Osteoblast (primary cell): ENCODE data around the gene STK32C. TPM values are rescaled to one million over a fixed set of nuclear protein-coding genes. Genes with fewer than 3 reads are reported as not detected.

Experiments
- DNase-seq: peaks from one replicate; pipeline ENCODE4 v3.0.0; 2011; ENCODE audit warnings: low spot score, mixed read lengths; ENCODE audit not compliant: insufficient read length; ENCODE audit errors: missing footprints
- H2AFZ ChIP-seq: 2 replicates; pipeline ENCODE4 v1.6.0; 2011; ENCODE audit warnings: mild to moderate bottlenecking, low read length
- H3K27ac ChIP-seq: 2 replicates; pipeline ENCODE4 v1.5.1; 2011; ENCODE audit warnings: mild to moderate bottlenecking, low read depth, low read length, moderate library complexity
- H3K27me3 ChIP-seq: 2 replicates; pipeline ENCODE4 v1.6.0; 2012; ENCODE audit warnings: mild to moderate bottlenecking, control low read depth, inconsistent platforms, low read length, moderate library complexity; ENCODE audit not compliant: insufficient read depth
- H3K36me3 ChIP-seq: 2 replicates; pipeline ENCODE4 v1.5.1; 2011; ENCODE audit warnings: mild to moderate bottlenecking, low read length, control low read depth, moderate library complexity; ENCODE audit not compliant: insufficient read depth
- H3K4me1 ChIP-seq: 2 replicates; pipeline ENCODE4 v1.5.1; 2011; ENCODE audit warnings: mild to moderate bottlenecking, low read length, control low read depth, moderate library complexity; ENCODE audit not compliant: insufficient read depth
- H3K4me2 ChIP-seq: 2 replicates; pipeline ENCODE4 v1.6.0; 2011; ENCODE audit warnings: mild to moderate bottlenecking, low read length; ENCODE audit not compliant: insufficient read depth
- H3K4me3 ChIP-seq: fragments of 200-600 bp; sonication (generic); 3 replicates; pipeline ENCODE4 v1.5.1; 2012; ENCODE audit warnings: mild to moderate bottlenecking, low read length, inconsistent platforms; ENCODE audit not compliant: insufficient read depth
- H3K79me2 ChIP-seq: 2 replicates; pipeline ENCODE4 v1.6.0; 2012; ENCODE audit warnings: mild to moderate bottlenecking, low read length, control low read depth, inconsistent platforms; ENCODE audit not compliant: insufficient read depth
- H3K9me3 ChIP-seq: 2 replicates; pipeline ENCODE4 v1.5.1; 2011; ENCODE audit warnings: low read depth, low read length, control low read depth
- H4K20me1 ChIP-seq: 2 replicates; pipeline ENCODE4 v1.6.0; 2012; ENCODE audit warnings: mild to moderate bottlenecking, low read length, control low read depth; ENCODE audit not compliant: insufficient read depth
- total RNA-seq: library from RNA; depleted of rRNA; stranded (reverse); fragments of >200 nt; gene quantifications from 2 replicates; pipeline ENCODE4 v1.2.3, GENCODE V29; 2012
- TF ChIP-seq, protein P1 (sequence below): IDR thresholded peaks from 2 replicates; pipeline ENCODE4 v1.5.1; 2011; ENCODE audit warnings: mild to moderate bottlenecking, low read depth, low read length, moderate library complexity; ENCODE audit errors: extremely low read depth

The STK32C gene
- total RNA-seq, 1 donor = 14.5 TPM

DNA sequence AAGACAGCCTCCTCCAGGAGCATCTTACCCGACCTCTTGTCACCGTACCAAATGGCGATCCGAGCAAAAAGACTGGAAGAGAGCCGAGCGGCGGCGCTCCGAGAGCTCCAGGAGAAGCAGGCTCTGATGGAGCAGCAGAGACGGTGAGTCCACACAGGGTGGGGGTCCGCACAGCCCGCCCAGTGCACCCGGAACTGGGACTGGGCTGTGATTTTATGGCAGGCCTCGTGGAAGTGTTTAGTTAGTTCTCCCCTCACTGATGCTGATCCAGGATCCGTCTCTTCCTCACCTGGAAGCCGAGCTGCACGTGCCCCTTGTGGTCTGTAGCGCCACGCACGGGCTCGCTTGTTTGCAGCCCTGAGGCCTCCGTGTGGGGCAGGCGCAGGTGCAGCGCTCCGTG, 43.9 kb upstream of the STK32C start:
- Histone ChIP-seq H3K36me3 (no peaks in the 10 kb centered on the region), H2AFZ (no peak overlapping the region), H4K20me1 (peaks cover 10% of the 10 kb centered on the region), H3K9me3 (no peaks in the 10 kb centered on the region), H3K27me3 (no peaks in the 10 kb centered on the region), H3K4me1 (no peaks in the 10 kb centered on the region), H3K27ac (no peak overlapping the region), H3K4me2 (no peak overlapping the region), H3K4me3 (no peak overlapping the region), H3K79me2 (no peaks in the 10 kb centered on the region)
- DNase-seq = peak; percentile 21
- TF ChIP-seq, protein P1, sequence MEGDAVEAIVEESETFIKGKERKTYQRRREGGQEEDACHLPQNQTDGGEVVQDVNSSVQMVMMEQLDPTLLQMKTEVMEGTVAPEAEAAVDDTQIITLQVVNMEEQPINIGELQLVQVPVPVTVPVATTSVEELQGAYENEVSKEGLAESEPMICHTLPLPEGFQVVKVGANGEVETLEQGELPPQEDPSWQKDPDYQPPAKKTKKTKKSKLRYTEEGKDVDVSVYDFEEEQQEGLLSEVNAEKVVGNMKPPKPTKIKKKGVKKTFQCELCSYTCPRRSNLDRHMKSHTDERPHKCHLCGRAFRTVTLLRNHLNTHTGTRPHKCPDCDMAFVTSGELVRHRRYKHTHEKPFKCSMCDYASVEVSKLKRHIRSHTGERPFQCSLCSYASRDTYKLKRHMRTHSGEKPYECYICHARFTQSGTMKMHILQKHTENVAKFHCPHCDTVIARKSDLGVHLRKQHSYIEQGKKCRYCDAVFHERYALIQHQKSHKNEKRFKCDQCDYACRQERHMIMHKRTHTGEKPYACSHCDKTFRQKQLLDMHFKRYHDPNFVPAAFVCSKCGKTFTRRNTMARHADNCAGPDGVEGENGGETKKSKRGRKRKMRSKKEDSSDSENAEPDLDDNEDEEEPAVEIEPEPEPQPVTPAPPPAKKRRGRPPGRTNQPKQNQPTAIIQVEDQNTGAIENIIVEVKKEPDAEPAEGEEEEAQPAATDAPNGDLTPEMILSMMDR = no peak

DNA sequence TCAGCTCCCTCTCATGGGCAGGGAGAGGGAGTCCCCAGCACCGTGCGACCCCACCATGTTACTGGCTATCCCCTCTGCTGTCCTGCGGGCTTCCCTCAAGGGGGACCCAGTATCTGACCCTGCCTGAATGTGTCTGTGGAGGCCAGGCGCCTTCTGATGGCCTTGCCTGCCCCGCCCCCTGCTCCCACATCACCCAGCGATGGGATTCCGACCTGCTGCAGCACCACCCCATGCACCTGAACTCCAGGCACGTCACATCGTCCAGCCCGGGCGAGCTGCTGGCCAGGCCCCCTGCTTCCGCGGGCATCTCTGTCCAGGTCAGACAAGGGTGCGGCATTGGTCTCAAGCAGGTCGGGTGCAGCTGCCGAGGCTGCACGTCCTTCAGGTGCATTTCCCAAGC, 43.2 kb upstream of the STK32C start:
- peaks cover 10% of the 10 kb centered on the region for H4K20me1 ChIP-seq
- H3K27me3 ChIP-seq = no peaks in the 10 kb centered on the region
- no peaks in the 10 kb centered on the region for H3K36me3 ChIP-seq
- H3K79me2 ChIP-seq = no peaks in the 10 kb centered on the region
- TF ChIP-seq, protein P1 = no peak
- H3K4me2 ChIP-seq = no peak overlapping the region
- DNase-seq = peak; percentile 58
- H3K9me3 ChIP-seq = no peaks in the 10 kb centered on the region
- no peak overlapping the region for H3K4me3 ChIP-seq
- H3K4me1 ChIP-seq = no peaks in the 10 kb centered on the region
- H3K27ac ChIP-seq = no peak overlapping the region
- no peak overlapping the region for H2AFZ ChIP-seq

DNA sequence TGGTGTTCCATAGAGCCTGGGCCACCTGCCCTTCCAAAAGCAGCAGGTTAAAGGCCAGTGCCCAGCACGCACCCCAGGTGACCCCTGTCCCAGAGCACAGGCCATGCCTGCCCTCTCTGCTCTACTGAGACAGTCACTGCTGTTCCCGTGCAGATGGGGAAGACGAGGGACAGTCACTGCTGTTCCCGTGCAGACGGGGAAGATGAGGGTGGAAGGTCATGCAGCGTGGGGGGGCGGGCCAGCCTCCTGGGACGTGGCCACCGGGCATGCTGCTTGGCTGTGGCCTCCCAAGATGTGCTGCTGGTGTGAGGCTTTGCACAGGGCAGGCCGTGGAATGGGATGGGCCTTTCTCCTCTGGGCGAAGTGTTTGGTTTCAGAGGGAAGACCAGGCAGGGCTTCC, 42.6 kb upstream of the STK32C start:
- no peak overlapping the region for H3K27ac ChIP-seq
- DNase-seq = peak; percentile 76
- no peak overlapping the region for H3K4me3 ChIP-seq
- TF ChIP-seq, protein P1 = no peak
- H3K36me3 ChIP-seq = peaks cover 4% of the 10 kb centered on the region
- no peaks in the 10 kb centered on the region for H3K79me2 ChIP-seq
- H4K20me1 ChIP-seq = peaks cover 10% of the 10 kb centered on the region
- H3K27me3 ChIP-seq = no peaks in the 10 kb centered on the region
- no peaks in the 10 kb centered on the region for H3K4me1 ChIP-seq
- H2AFZ ChIP-seq = no peak overlapping the region
- no peak overlapping the region for H3K4me2 ChIP-seq
- H3K9me3 ChIP-seq = no peaks in the 10 kb centered on the region

DNA sequence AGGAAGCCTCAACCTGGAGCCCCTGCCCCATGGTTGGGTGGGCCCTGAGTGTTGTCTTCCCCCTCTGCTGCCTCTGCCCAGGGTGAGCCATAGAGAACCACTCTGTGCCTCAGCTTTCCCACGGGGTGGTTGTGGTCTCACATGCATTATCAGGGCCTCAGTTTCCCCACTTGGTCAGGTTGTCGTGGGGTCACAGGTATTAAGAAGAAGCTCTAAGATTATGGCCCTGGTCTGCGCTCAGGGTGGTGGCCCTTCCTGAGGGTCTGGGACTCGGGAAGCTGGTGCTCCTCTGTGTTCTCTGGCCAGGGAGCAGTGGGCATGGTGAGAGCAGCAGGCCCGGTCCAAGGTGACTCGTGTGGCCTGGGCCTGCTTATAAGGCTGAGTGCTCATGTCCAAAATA, 42.0 kb upstream of the STK32C start:
- Histone ChIP-seq H3K27me3 (no peaks in the 10 kb centered on the region), H2AFZ (no peak overlapping the region), H3K4me3 (no peak overlapping the region), H3K4me2 (no peak overlapping the region), H4K20me1 (peaks cover 10% of the 10 kb centered on the region), H3K9me3 (no peaks in the 10 kb centered on the region), H3K79me2 (no peaks in the 10 kb centered on the region), H3K27ac (no peak overlapping the region), H3K36me3 (peaks cover 5% of the 10 kb centered on the region), H3K4me1 (no peaks in the 10 kb centered on the region)
- peak; percentile 73 for DNase-seq
- TF ChIP-seq, protein P1 = no peak
